Smooth muscle cell (in vitro differentiated cells): ENCODE results near the gene GPRC5C. TPM values are rescaled to one million over a fixed set of nuclear protein-coding genes. Genes with fewer than 3 reads are reported as not detected.

ENCODE experiments used
- DNase-seq: peaks from one replicate; lab custom pipeline; 2025; ENCODE audit not compliant: unreplicated experiment; lab: John Stamatoyannopoulos, UW
- H2AFZ ChIP-seq: fragments of 200-600 bp; sonication (generic); 2 replicates; pipeline ENCODE4 v1.6.0; 2016; ENCODE audit warnings: antibody characterized with exemption, low read depth, mild to moderate bottlenecking
- H3F3A ChIP-seq: fragments of 200-600 bp; sonication (generic); 2 replicates; pipeline ENCODE4 v1.6.0; 2017; ENCODE audit warnings: antibody characterized with exemption, low read depth
- H3K27ac ChIP-seq: fragments of 200-600 bp; sonication (generic); 2 replicates; pipeline ENCODE4 v1.5.1; 2016; ENCODE audit warnings: low read depth, mild to moderate bottlenecking
- H3K27me3 ChIP-seq: fragments of 200-600 bp; sonication (generic); 2 replicates; pipeline ENCODE4 v1.6.1; 2016; ENCODE audit warnings: low read depth, mild to moderate bottlenecking
- H3K36me3 ChIP-seq: fragments of 200-600 bp; sonication (generic); 2 replicates; pipeline ENCODE4 v1.5.1; 2016; ENCODE audit warnings: low read depth
- H3K4me1 ChIP-seq: fragments of 200-600 bp; sonication (generic); 2 replicates; pipeline ENCODE4 v1.5.1; 2016; ENCODE audit warnings: low read depth
- H3K4me2 ChIP-seq: fragments of 200-600 bp; sonication (generic); 2 replicates; pipeline ENCODE4 v1.6.0; 2016; ENCODE audit warnings: mild to moderate bottlenecking
- H3K4me3 ChIP-seq: fragments of 200-600 bp; sonication (generic); 2 replicates; pipeline ENCODE4 v1.5.1; 2016; ENCODE audit warnings: mild to moderate bottlenecking
- H3K79me2 ChIP-seq: fragments of 200-600 bp; sonication (generic); 2 replicates; pipeline ENCODE4 v1.6.0; 2016; ENCODE audit warnings: low read depth, mild to moderate bottlenecking
- H3K9ac ChIP-seq: fragments of 200-600 bp; sonication (generic); 2 replicates; pipeline ENCODE4 v1.6.0; 2016; ENCODE audit warnings: low read depth
- H3K9me3 ChIP-seq: fragments of 200-600 bp; sonication (generic); replicated peaks from 2 replicates; pipeline ENCODE4 v1.5.1; 2016; ENCODE audit warnings: low read depth
- H4K20me1 ChIP-seq: fragments of 200-600 bp; sonication (generic); 2 replicates; pipeline ENCODE4 v1.6.0; 2016; ENCODE audit warnings: low read depth
- CTCF ChIP-seq: fragments of 200-600 bp; sonication (generic); IDR thresholded peaks from 2 replicates; pipeline ENCODE4 v1.5.1; 2017; ENCODE audit warnings: borderline replicate concordance, mild to moderate bottlenecking, antibody characterized with exemption; ENCODE audit not compliant: insufficient read depth, poor library complexity, severe bottlenecking
- WGBS: methylation state at CpG from one replicate; pipeline ENCODE4 v1.1.7; 2016; ENCODE audit warnings: low lambda C conversion rate; 5-methylcytosine and 5-hydroxymethylcytosine counted together
- polyA plus RNA-seq: library from polyadenylated mRNA; unstranded; fragments of >200 nt; fragmentation: Nextera tagmentation; extraction: Ambion mirVana; gene quantifications from 2 replicates; pipeline ENCODE4 v1.2.1, GENCODE V29; 2016
- total RNA-seq: library from RNA; depleted of rRNA; stranded (reverse); fragments of >200 nt; gene quantifications from 2 replicates; pipeline ENCODE4 v1.2.3, GENCODE V29; 2014

Gene GPRC5C
- total and polyA plus RNA-seq, 2 experiments from 2014 or later = 64.5 to 96.9 TPM

GRCh38 chr17:74417178-74418045 is 14.5 kb upstream of the GPRC5C start:
- H3K4me1 ChIP-seq = no peaks in the 10 kb centered on the region
- H3K27me3 ChIP-seq = no peaks in the 10 kb centered on the region
- no peak overlapping the region for H2AFZ ChIP-seq
- no peaks in the 10 kb centered on the region for H3K79me2 ChIP-seq
- no peaks in the 10 kb centered on the region for H4K20me1 ChIP-seq
- peak overlapping the region; percentile 2 for H3K4me2 ChIP-seq
- no peak overlapping the region for H3K9ac ChIP-seq
- H3K9me3 ChIP-seq = no peaks in the 10 kb centered on the region
- H3K4me3 ChIP-seq = no peak overlapping the region
- no peaks in the 10 kb centered on the region for H3K36me3 ChIP-seq
- TF ChIP-seq CTCF = no peak
- peak overlapping the region; percentile 68 for H3K27ac ChIP-seq
- no peak for DNase-seq
- 57% methylated on average over 12 of the region's 12 CpGs for WGBS
- H3F3A ChIP-seq = peaks cover 15% of the 10 kb centered on the region

GRCh38 chr17:74419928-74420411 is 11.9 kb upstream of the GPRC5C start:
- H4K20me1 ChIP-seq = no peaks in the 10 kb centered on the region
- no peak for DNase-seq
- WGBS = 59% methylated on average over 10 of the region's 10 CpGs

GRCh38 chr17:74424117-74424516 is 7.8 kb upstream of the GPRC5C start:
- H3K36me3 ChIP-seq = no peaks in the 10 kb centered on the region
- peaks cover 4% of the 10 kb centered on the region for H3F3A ChIP-seq
- H3K4me2 ChIP-seq = no peak overlapping the region
- H3K9ac ChIP-seq = no peak overlapping the region
- no peak for TF ChIP-seq CTCF
- no peaks in the 10 kb centered on the region for H3K79me2 ChIP-seq
- 96% methylated on average over 7 of the region's 7 CpGs for WGBS
- H3K9me3 ChIP-seq = no peaks in the 10 kb centered on the region
- H2AFZ ChIP-seq = no peak overlapping the region
- H3K4me3 ChIP-seq = no peak overlapping the region
- no peak for DNase-seq
- H3K27ac ChIP-seq = no peak overlapping the region
- peaks cover 4% of the 10 kb centered on the region for H3K4me1 ChIP-seq
- H3K27me3 ChIP-seq = no peaks in the 10 kb centered on the region
- no peaks in the 10 kb centered on the region for H4K20me1 ChIP-seq

More at GRCh38 chr17:74419928-74420411, 11.9 kb upstream of the GPRC5C start:
- Histone ChIP-seq H3K27me3 (no peaks in the 10 kb centered on the region), H3K9me3 (no peaks in the 10 kb centered on the region), H3K4me1 (no peaks in the 10 kb centered on the region), H3K9ac (no peak overlapping the region), H3K27ac (no peak overlapping the region), H3K4me3 (no peak overlapping the region), H3K36me3 (no peaks in the 10 kb centered on the region), H3K79me2 (no peaks in the 10 kb centered on the region), H3K4me2 (no peak overlapping the region), H2AFZ (no peak overlapping the region), H3F3A (peaks cover 15% of the 10 kb centered on the region)
- no peak for TF ChIP-seq CTCF
